GM21390 (cell line): ENCODE results near the gene STOML1.
"Not testable (repeated sequence)": the region's sequence is repeated elsewhere in the genome, so short reads cannot be mapped to it uniquely, and the experiment has no call there.

Experiments
- ATAC-seq: cut with Tn5 transposase; IDR thresholded peaks from one replicate; pipeline ENCODE4 v1.9.1; 2021; ENCODE audit not compliant: unreplicated experiment

Gene STOML1

DNA sequence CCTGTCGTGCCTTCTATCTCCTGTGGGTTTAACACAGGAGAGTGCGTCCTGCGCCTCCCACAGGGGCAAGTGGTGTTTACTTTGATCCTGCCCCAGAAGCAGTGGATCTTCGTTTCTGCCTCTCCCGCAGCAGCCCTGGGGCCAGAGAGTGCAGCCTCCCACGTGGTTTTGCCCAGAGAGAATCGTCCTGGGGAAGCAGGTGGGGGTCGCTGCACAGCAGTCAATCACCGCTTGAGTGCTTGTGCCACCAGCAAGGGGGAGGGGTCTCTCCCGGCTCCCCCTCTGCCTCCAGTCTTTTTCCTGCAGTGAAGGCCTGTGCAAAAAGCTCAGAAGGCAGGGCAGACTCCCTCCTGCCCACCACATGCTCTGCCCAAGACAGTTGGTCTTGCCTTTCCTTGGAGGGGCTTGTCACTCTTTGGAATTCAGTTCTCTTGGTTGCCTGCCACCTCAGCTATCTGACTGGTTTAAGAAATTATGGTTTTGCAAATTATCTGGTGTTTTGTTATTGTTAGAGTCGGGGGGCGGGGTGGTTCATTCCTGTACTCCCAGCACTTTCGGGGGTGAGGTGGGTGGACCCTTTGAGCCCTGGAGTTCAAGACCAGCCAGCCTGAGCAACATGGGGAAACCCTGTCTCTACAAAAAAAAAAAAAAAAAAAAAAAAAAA is 26.9 kb downstream of the STOML1 start:
- ATAC-seq: peak; percentile 30

DNA sequence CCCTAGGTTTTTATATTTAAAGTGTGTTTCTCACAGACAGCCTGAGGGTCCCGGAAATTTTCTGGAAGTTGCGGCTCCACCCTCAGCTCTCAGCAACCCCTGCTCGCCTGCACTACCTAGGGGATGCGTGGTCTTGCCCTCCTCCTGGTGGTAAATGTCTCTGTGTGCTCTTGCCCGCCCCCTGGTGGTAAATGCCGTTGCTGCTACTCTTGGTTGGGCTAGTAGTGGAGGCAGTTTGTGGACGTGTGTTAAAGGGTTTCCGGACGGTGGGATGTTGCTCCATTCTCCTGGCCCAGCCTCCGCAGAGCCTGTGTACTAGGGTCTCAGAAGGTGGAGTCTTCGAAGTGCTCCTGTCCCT is 27.4 kb downstream of the STOML1 start:
- peak; percentile 59 for ATAC-seq

DNA sequence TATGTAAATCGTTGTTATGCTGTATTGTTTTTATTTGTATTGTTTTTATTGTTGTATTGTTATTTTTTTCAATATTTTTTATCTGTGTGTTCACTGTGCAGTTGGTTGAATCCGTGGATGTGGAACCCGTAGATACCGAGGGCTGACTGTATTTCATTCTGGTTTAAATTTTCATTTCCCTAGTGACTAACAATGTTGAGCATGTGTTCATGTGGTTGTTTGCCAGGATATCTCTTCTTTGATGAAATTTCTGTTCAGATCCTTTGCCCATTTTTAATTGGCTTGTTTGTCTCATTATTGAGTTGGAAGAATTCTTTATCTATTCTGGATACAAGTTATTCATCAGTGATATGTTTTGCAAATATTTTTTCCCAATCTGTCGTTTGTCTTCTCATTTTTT is 29.7 kb downstream of the STOML1 start:
- no peak for ATAC-seq

DNA sequence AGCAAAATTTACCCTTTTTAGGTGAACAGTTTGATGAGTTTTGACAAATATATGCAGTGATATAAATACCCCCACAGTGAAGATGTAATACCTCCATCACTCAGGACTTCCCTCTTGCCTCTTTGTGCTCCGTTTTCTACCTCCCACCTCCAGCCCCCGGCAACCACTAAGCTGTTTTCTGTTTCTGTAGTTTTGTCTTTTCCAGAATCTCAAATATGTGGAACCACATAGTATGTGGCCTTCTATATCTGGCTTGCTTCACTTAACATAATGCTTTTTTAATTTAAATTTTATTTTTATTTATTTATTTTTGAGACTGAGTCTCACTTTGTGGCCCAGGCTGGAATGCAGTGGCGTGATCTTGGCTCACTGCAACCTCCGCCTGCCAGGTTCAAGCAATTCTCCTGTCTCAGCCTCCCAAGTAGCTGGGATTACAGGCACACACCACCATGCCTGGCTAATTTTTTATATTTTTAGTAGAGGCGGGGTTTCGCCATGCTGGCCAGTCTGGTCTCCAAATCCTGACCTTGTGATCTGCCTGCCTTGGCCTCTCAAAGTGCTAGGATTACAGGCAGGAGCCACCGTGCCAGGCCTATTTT is 31.5 kb downstream of the STOML1 start:
- not testable (repeated sequence) for ATAC-seq

DNA sequence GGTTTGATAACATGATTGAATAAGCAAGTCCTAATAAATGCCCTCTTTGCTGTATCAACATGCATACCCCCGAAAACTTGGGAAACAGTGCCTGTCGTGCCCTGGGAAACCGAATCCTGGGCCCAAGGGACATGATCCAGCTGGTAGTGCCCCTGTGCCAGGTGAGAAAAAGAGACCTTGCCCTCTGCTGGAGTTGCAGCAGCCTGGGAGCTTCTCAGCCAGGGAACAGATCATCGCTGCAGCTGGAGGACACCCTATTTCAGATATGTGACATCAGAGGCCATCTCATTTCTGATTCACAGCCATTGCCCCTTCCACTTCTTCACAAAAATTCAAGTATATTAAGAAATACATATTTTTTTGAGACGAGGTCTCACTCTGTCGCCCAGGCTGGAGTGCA is 32.3 kb downstream of the STOML1 start:
- ATAC-seq: no peak

DNA sequence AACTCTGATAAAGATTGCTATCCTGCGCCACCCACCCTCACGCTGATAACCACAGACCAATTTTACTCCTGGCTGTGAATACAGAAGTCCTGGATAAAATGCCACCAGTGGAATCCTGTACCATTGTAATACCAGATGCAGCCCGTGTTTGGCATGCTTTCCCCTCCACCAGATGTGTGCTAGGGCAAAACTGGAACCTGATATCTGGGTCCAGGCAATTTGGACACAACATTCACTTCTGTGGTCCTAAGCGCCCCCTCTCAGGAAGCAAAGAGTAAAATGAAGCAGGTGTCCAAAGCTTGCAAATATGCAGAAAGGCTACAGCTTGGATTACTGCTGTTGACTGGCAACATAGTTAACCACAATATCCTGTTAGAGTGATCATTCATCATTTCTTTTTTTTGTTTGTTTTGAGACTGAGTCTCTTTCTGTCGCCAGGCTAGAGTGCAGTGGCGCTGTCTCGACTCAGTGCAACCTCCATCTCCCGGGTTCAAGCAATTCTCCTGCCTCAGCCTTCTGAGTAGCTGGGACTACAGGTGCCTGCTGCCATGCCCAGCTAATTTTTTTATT is 33.0 kb downstream of the STOML1 start:
- ATAC-seq: no peak

DNA sequence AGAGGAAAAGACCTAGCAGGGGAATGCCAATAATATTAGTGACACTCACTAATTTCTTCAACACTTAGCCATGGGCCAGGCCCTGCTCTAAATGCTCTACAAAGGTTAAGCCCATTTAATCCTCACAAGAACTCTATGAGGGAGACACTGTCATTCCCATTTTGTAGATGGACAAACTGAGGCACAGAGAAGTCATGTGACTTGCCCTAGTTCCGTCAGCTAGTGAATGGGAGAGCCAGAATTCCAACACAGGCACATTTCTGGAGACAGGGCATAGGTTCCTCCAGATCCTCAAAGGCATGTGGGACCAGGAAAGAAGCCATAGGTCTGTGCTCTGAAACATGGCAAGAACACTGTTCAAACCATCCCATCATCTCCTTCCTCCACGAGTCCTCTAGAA is 34.3 kb downstream of the STOML1 start:
- no peak for ATAC-seq

DNA sequence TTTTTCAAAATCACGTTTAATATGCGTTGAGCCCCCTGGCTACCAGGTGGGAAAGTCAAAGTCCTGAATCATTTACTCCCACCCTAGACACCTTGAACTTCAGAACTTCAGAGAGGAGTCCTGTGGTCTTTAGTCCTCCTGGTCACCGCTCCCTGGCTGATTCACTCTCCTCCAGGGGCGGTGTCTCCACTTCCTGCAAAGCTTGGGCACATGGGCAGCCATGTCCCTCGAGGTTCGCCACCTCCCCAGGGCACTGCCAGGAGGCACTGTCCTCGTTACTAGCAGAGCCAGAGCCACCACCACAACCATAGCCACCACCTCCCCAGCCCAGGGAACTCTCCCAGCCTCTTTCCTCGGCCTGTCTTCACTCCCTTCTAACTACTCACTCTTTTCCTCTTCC is 34.8 kb downstream of the STOML1 start:
- no peak for ATAC-seq

DNA sequence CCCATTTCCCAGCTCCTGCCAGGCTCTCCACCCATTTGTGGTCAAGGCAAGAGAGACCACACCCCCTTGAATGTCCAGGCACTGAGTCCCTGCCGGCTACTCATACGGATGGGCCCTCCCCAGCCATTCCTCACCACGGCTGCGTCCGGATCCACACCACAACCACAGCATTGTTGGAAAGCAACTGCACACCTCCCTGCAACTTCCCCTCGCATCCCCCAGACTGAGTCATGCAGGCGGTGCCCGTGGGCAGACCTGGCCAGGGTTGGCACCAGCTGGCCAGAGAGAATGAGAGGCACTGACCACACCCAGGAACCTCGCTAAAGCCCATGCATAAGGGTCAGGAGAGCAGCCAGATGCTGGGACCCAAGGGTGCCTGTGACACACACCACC is 35.4 kb downstream of the STOML1 start:
- ATAC-seq: no peak

DNA sequence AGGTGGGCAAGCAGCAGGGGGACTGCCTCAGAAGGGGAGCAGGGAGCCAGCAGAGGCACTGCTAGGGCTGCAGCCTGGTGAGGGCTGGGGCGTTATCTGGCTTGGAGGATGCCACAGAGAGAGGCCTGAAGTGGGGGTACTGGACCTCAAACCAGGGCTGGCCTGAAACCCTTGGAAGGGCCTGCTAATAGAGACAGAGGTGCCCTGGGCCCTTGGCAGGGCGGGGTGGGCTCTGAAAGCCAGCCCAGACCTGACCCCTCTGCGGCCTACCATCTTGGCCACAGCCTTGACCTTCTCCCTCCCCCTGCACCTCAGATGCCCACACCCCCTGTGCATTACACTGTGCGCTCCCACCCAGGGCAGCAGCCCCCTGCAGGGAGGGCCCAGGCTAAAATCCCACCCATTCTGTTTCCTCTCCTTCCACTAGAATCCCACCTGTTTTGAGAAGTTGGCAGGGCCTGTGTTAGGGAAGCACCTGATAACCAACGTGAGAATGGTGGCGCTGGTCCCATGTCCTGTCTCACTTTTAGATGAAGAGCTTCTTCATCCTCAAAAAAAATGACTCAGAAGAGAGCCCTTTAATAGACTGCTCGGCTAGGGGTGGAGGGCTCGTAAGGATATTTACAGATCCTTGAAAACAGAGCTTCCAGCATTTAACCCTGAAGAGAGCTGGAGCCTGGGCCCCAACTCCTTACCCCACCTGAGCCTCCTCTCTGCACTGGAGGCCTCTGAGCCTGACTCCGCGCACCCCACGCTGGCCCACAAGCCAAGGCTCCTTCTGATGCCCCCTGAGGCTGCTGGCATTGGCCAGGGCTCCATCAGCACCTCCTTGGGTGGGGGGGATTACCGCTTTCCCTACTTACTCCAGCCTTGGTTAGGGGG is 36.0 kb downstream of the STOML1 start:
- no peak for ATAC-seq

DNA sequence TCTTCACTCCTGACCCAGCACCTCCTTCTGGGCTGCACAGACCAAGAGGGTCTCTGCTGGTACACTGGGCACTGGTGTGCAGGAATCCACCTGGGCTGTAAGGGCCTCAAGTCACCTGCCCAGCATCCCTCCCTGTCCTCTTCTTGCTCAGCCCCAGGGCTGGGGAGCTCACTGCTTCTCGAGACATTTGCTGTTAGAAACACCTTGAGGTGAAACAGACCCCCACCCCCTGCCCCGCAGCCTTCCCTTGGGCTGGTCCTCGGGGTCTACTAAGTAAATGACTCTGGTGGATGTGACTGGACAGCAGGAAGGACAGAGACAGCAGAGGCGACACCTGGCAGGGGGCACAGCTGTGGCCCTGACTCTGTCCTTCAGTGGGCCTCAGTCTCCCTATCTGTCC is 36.8 kb downstream of the STOML1 start:
- ATAC-seq: no peak

DNA sequence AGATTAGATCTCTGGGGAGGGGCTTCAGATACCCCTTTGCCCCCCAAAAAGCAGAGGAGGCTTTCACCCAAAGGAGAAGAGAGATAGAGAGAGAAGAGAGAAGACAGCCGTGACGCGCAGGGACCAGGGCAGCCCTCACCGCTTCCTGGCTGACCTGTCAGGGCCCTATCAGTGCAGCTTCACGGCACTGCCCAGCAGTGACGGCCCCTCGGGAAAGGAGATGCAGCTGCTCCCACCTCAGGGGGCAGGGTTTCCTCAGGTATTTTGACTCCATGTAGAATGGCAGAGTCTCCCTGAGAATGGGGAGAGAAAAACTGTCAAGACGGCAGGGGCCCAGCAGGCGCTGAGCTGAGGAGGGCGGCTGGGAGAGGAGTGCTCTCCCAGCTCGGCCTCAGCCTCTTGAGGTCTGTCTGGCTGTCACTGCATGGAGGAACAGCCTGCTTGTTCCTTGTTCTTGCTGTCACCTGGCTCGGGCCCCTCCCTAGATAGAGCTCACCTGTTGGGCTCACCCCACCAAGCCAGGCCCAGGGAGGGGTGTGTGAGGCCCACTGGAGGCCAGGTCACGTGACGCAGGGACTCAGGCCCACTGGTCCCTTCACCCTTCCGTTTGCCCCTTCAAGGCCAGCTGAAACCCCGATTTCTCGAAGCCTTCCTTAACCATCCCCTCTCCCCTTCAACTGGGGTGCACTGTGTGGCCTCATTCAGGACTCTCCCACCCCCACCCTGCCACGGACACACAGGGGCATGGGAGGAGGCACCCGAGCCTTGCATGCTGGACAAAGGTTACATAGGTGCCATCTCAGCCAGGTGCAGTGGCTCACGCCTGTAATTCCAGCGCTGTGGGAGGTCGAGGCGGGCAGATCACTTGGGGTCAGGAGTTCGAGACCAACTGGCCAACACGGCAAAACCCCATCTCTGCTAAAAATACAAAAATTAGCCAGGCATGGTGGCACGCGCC is 37.6 kb downstream of the STOML1 start:
- ATAC-seq: no peak

DNA sequence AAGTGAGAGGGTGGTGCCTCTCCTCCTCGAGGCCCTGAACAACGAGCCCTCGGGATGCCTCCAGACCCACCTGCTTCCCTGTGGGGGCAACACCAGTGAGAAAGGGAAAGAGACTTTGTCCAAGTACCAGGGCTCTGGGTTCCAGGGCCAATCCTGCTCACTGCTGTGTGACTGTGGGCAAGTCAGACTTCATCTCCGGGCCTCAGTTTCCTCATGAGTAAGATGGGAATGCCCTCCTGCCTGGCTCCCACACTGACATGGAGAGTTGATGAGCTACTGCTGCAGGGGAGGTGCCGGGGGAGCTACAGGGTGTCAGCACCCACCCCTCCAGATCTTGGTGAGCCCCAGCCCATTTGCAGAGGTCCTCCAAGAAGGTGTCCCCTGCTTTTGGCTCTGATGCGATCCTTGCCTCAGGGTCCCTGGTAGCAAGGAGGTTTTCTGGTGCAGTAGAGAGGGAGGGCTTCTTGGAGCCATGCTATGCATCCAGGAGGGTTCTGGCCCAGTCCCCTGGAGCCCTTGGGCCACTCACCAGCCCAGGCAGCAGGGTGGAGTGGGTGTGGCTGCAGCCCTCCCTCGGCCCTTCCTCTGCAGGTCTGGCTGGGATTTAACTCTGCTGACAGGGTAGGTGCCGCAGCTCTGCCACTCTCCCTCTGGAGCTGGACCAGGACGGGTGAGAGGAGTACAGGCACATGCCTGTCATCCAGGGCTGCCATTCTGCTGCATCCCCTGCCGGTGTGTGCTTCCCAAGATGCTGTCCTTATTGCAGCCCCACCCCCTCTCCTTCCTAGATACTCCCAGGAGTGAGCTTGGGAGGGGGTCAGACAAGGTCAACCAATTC is 39.0 kb downstream of the STOML1 start:
- ATAC-seq: no peak

DNA sequence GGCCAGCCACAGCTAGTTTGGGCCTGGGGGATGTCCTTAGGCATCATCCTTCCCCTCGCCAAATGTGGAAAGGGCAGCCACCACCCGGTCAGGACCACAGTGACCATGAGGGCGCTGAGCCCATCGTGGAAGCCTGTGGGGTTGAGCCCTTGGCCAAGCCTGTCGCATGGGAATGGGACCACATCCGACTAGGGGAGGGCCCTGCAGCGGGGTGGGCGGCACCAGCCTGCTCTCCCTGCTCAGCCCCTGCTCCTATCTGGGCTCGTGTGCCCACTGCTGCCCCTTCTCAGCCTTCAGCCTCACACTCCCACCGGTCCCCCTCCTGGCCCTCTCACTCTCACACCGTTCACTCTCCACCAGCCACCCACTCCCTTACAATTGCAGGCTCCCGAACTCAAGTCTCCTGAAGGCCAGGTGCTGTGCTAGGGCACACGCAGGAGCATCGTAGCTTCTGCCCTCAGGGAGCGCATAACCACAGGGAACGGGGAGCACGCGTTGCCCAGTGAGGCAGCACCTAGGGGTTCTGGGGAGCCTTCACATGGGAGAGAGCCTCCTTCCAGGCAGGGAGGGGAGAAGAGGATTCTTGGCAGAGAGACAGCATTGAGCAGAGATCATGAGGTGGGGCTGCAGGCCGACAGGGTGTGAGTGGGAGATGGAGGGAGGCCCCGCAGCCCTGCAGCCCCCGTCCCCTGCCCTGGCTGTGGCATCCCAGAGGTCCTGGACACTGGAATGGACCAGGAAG is 39.8 kb downstream of the STOML1 start:
- no peak for ATAC-seq

DNA sequence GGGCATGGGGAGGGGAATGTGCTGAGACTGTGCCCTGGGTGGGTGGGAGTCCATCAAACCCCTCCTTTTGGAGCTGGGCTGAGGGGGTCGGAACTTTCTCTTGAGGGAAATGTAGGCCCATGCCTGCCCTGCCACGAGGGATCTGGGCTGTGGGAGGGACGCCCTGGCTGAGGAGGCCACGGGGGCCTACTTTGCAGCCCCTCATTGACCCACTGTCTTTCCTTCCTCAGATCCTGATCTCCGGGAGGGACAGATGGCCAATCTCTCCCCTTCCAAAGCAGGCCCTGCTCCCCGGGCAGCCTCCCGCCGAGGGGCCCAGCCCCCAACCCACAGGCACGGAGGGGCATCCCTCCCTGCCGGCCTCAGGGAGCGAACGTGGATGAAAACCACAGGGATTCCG is 40.5 kb downstream of the STOML1 start:
- no peak for ATAC-seq

DNA sequence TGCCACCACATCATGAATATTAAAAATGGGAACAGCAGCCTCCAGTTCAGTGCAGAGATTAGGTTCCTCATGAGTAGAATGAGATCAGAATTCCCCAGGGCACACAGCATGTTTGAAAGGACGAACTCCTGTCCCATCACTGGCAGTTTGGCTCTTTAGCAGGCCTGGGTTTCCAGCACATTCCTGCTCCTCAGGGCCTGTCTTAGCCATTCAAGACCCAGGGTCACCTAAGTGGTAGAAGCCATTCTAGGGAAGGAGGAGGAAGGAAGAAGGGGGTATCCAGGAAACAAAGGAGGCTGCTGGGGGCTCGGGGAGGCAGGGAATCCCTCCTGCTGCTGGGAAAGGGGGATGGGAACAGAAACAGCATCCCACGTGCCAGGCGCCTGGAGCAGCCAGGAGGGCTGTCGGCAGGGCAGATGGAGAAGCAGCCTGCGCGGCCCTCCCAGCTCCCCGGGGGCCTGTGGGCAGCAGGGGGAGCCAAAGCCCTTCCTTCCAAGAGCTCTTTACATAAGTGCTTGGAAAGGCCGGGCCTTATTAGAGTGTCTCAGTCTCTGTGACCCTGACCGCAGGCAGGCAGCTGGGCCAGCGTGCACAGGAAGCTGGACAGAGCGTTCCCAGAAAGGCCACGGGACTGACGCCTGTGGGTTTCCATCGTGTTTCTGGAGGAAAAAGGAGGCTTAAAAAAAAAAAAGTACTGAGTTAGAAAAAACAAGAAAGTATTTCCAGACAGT is 41.1 kb downstream of the STOML1 start:
- ATAC-seq: peak; percentile 70

DNA sequence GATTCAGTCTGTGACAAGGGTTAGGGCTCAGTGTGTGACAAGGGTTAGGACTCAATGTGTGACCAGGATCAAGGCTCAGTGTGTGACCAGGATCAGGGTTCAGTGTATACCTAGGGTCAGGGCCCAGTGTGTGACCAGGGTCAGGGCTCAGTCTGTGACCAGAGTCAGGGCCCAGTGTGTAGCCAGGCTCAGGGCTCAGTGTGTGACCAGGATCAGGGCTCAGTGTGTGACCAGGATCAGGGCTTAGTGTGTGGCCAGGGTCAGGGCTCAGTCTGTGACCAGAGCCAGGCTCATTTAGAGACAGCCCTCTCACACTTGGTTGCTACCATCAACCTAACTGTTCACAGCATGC is 41.6 kb downstream of the STOML1 start:
- ATAC-seq: no peak

DNA sequence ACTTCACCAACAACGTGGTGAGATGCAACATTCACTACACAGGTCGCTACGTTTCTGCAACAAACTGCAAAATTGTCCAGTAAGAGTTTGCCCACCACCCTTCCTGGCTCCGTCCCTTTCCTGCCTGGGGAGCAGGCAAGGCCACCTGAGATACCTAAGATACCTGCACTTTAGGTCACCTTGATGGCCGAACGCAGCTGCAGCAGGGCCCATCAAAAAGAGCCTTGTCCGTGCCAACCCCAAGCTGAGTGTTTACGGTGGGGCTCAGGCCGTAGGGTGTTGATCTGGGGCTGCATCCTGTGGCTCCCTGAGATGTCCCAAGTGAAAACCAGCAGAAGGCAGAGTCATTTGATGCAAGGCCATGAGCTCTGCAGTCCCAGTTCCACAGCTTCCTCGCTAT is 42.6 kb downstream of the STOML1 start:
- ATAC-seq: no peak

DNA sequence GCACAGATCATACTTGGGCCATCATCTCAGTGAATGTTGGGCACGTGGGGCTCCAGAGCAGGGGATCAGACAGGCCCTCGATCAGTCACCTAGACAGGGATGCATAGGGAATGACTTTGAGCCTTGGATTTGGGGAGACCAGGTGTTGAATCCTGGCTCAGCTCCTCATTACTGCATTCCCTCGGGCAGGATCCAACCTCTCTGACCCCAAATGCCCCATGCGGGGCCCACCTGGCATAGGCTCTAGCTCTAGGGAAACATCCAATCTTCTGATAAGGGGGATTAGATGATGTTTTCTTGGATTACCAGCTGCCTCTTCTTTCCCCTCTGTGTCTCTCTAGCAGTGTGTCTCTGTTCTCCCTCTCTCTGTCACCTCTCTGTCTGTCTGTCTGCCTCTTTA is 43.1 kb downstream of the STOML1 start:
- no peak for ATAC-seq
